Retinal pigment epithelial cell (primary cell): ENCODE results near the gene IFNL1.

ENCODE experiments used
- DNase-seq: peaks from one replicate; pipeline ENCODE4 v3.0.0-alpha.2; 2010; ENCODE audit warnings: low read depth
- H3K4me3 ChIP-seq: 2 replicates; pipeline ENCODE4 v1.5.1; 2011; ENCODE audit warnings: mild to moderate bottlenecking, low read length, control low read depth, moderate library complexity
- TF ChIP-seq, protein P1 (sequence below): conservative IDR thresholded peaks from 2 replicates; pipeline ENCODE4 v1.5.1; 2011; ENCODE audit warnings: low read depth, low read length, control low read depth, inconsistent platforms

The IFNL1 gene

GRCh38 chr19:39275578-39275977, 20.6 kb upstream of the IFNL1 start:
- no peak overlapping the region for H3K4me3 ChIP-seq
- TF ChIP-seq, protein P1, sequence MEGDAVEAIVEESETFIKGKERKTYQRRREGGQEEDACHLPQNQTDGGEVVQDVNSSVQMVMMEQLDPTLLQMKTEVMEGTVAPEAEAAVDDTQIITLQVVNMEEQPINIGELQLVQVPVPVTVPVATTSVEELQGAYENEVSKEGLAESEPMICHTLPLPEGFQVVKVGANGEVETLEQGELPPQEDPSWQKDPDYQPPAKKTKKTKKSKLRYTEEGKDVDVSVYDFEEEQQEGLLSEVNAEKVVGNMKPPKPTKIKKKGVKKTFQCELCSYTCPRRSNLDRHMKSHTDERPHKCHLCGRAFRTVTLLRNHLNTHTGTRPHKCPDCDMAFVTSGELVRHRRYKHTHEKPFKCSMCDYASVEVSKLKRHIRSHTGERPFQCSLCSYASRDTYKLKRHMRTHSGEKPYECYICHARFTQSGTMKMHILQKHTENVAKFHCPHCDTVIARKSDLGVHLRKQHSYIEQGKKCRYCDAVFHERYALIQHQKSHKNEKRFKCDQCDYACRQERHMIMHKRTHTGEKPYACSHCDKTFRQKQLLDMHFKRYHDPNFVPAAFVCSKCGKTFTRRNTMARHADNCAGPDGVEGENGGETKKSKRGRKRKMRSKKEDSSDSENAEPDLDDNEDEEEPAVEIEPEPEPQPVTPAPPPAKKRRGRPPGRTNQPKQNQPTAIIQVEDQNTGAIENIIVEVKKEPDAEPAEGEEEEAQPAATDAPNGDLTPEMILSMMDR = no peak
- no peak for DNase-seq

- DNase-seq = no peak
- TF ChIP-seq, protein P1 = no peak
- no peak overlapping the region for H3K4me3 ChIP-seq
Measured at GRCh38 chr19:39276740-39277139, 19.5 kb upstream of the IFNL1 start.

DNA sequence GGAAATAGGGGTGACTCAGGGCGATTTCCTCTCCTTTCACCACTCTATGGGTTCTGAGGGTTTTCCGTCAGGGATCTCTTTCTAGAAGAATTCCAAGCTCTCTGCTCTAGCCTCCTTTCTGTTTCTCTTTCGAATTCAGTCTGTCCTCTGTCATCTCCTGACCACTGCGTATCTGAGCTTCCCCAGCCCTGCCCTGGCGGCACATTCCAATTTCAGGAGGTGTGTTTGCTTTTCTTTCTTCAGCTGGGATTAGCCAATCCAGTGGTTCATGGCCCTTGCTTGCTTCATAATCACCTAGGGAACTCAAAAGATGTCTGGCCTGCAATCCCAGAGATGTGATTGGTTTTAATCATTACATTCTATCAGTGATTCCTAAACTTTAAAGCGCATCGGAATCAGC, 18.6 kb upstream of the IFNL1 start:
- no peak for DNase-seq

DNA sequence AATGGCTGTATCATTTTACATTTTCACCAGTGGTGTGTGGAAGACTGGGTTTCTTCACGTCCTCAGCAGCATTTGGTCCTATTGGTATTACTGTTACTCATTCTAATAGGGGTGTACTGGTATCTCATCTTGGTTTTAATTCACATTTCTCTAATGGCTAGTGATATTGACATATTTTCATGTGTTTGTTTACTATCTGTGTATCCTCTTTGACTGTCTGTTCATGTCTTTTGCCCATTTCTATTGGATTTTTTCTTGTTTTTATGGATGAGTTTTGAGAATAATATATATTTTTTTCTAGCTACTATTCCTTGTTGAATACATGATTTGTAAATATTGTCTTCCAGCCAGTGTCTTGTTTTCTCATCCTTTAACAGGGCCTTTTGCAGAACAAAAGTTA, 14.2 kb upstream of the IFNL1 start:
- TF ChIP-seq, protein P1 = no peak
- DNase-seq = no peak

More for the DNA sequence above, 18.6 kb upstream of the IFNL1 start:
- H3K4me3 ChIP-seq = no peak overlapping the region
- TF ChIP-seq, protein P1 = no peak

GRCh38 chr19:39284032-39284431, 12.2 kb upstream of the IFNL1 start:
- DNase-seq = no peak
- TF ChIP-seq, protein P1 = no peak
- H3K4me3 ChIP-seq = no peak overlapping the region

More for the DNA sequence above, 14.2 kb upstream of the IFNL1 start:
- H3K4me3 ChIP-seq = no peak overlapping the region

DNA sequence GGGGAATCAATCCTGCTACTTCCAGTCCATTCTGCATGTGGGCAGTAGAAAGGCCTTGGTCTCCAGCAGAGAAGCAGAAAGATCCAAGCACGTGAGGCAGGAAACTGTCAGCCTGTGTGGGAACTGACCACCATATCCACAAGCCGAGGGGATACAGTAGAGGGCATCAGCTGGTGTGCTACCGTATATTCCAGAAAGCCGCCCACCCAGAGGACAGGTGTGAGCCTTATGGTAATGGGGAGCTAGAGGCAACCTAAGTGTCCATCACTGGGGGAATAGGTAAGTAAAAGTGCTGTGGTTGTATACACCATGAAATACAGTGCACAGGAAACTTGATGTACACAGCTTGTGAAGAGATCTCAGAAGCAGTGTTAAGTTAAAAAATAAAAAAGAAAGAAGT, 2.8 kb upstream of the IFNL1 start:
- TF ChIP-seq, protein P1 = no peak

DNA sequence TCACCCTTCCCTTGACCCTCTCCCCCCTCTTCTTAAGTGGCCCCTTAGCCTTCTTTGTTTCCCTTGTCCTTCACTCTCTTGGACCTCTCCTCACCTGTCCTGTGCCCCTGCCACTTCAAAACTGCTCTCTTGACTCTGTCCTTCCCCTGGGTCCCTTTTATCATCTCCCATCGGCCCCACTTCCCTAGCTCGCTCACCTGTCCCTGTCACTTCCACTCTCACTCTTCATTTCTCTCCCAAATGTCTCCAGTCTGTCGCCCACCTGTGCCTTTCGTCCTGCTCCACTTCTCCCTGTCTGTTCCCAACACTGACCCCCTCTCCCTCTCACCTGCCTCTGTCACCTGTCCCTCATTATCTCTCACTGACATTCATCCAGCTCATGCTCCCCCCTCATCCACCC, 699 bp downstream of the IFNL1 start:
- no peak overlapping the region for H3K4me3 ChIP-seq
- TF ChIP-seq, protein P1 = no peak
- no peak for DNase-seq

More for the DNA sequence above, 2.8 kb upstream of the IFNL1 start:
- H3K4me3 ChIP-seq = no peak overlapping the region
- no peak for DNase-seq
